Motor neuron (in vitro differentiated cells): ENCODE results near the gene TDRD7. TPM values are rescaled to one million over a fixed set of nuclear protein-coding genes. Genes with fewer than 3 reads are reported as not detected.

Source experiments
- ATAC-seq, 8 experiments: fragments of 200-7000 bp; cut with Tn5 transposase; replicated peaks in 6 of 8; 2 replicates each; pipeline ENCODE4 v1.8.0; 2021; ENCODE audit warnings: mild to moderate bottlenecking in 8 of 8, moderate library complexity in 8 of 8
- H3K27ac ChIP-seq, 2 donors: fragments of 250-450 bp; sonication (Bioruptor Pico); 2 replicates each; pipeline ENCODE4 v1.9.0; 2021; ENCODE audit warnings: antibody characterized with exemption in 2 of 2, mild to moderate bottlenecking in 2 of 2, moderate library complexity in 1 of 2
- H3K4me1 ChIP-seq, 2 donors: fragments of 250-450 bp; sonication (Bioruptor Pico); replicated peaks in 1 of 2; 2 replicates each; pipeline ENCODE4 v1.6.1; 2021; ENCODE audit warnings: antibody characterized with exemption in 2 of 2, mild to moderate bottlenecking in 2 of 2, moderate library complexity in 1 of 2
- H3K4me3 ChIP-seq, 5 donors: fragments of 250-450 bp; sonication (Bioruptor Pico); 2 replicates each; pipeline ENCODE4 v1.9.0; 2021; ENCODE audit warnings: antibody characterized with exemption in 5 of 5, mild to moderate bottlenecking in 5 of 5, moderate library complexity in 4 of 5
- WGBS, 10 experiments: fragments of 450-650 bp; shearing (Covaris generic); methylation state at CpG; one replicate each; pipeline ENCODE4 v1.0.0; 2022; 5-methylcytosine and 5-hydroxymethylcytosine counted together
- in situ Hi-C, 9 experiments: fragments of 400-800 bp; cut with MboI; loops; one replicate each; pipeline ENCODE4 v1.15.0; 2021; ENCODE audit warnings: low sequenced_read_pairs in 9 of 9, low pct_unique_long_range_greater_than_20kb in 2 of 9; ENCODE audit not compliant: unreplicated experiment in 9 of 9
- total RNA-seq, 8 experiments: library from RNA; unstranded; fragments of 300-600 nt; gene quantifications; 2 replicates each; pipeline versions ENCODE4 v1.2.3 to v1.2.4, GENCODE V29; 2022

Gene TDRD7
- total RNA-seq, 8 experiments from 2014 or later = 2.0 to 55.6 (median 4.3) TPM

DNA sequence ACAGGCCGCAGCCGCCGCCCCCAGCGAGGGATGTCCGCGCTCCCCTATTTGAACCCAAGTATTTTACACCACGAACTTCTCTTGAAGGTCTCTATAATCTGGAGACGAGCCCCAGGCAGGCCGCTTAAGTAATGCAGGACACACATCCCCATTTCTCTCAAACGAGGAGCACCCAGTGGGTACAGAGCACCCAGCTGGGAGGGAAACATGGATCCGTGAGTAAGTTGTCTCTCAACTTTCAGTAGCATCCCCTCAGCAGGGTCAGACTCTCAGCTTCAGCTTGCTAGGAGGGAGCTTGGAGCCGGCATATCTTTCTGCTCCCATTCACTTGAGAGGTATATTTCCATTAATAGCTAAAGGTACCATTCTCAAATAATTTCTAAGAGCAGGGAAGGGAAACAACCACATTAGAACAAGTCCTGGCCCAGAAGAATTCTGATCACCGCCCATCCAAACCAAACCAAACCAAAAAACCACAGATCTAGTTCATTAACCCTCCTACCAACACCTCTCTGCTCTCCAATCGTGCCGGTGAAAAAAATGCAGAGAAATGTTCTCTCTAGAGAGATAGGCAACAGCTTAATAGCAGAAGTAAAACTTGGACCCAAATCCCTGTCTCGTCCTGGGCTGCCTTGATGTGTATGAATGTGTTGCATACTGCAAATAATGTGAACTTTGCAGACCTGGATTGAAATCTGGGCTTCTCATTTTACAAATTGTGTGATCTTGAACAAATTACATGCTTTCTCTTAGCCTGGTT is 910 bp downstream of the TDRD7 start:
- peak overlapping the region; percentile 69 to 85 (median 73) for H3K4me3 ChIP-seq
- H3K27ac ChIP-seq = no peak overlapping the region
- peaks cover 0 to 3% of the 10 kb centered on the region in 2 donors for H3K4me1 ChIP-seq
- 0 to 60% (median 17%) methylated on average over 2 to 11 of the region's 16 CpGs; no CpG with 5 or more reads in 2 of the 10 experiments for WGBS, 10 experiments
- in situ Hi-C loops = loop anchor here in 2 of 9 experiments (10.0 to 25.0 kb wide), 2 partner anchors 202 to 551 kb away; partner anchors contain the start of gene ZNF782 (in 1 of the 2)
- ATAC-seq = peak in 3 of 8 experiments; percentile 1 to 5 (median 3)

GRCh38 chr9:97413462-97413861 is 1.6 kb downstream of the TDRD7 start:
- Histone ChIP-seq H3K4me3 (peak overlapping the region in 1 of 5 donors; percentile 73), H3K27ac (no peak overlapping the region), H3K4me1 (peaks cover 0 to 3% of the 10 kb centered on the region in 2 donors)
- ATAC-seq = no peak
- in situ Hi-C loops = loop anchor here in 2 of 9 experiments (10.0 to 25.0 kb wide), 2 partner anchors 201 to 551 kb away; partner anchors contain the start of gene ZNF782 (in 1 of the 2)
- WGBS, 10 experiments = 20 to 88% (median 59%) methylated on average over 1 to 4 of the region's 4 CpGs; no CpG with 5 or more reads in 2 of the 10 experiments

DNA sequence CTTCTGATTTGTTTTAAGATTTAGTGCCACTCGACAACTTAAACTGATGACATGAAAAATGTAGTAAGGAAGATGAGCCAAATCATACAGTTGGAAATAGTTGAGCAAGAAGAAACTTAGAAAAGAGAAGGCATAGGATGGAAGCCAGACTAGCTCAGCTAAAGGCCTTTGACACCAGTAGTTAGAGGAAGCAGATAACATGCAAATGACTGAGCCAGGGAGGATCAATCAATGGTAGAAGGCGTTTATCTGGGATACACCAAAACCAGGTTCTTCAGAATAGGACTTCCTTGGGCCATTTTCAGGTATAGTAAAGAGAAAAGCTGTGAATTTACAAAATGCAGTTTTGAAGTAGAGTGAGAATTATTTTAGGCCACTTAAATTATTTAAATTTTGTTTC is 3.2 kb downstream of the TDRD7 start:
- in situ Hi-C loops = loop anchor here in 2 of 9 experiments (10.0 to 25.0 kb wide), 2 partner anchors 200 to 553 kb away; partner anchors contain the start of gene ZNF782 (in 1 of the 2)
- Histone ChIP-seq H3K4me3 (no peak overlapping the region), H3K27ac (no peak overlapping the region), H3K4me1 (peaks cover 0 to 3% of the 10 kb centered on the region in 2 donors)
- WGBS, 10 experiments = 25 to 100% (median 80%) methylated on average over 1 to 2 of the region's 2 CpGs; no CpG with 5 or more reads in 1 of the 10 experiments
- no peak for ATAC-seq

- 6 to 100% (median 50%) methylated on average over 1 to 3 of the region's 3 CpGs; no CpG with 5 or more reads in 4 of the 10 experiments for WGBS, 10 experiments
- in situ Hi-C loops = loop anchor here in 2 of 9 experiments (10.0 to 25.0 kb wide), 2 partner anchors 196 to 557 kb away; partner anchors contain the start of gene ZNF782 (in 1 of the 2)
- H3K4me1 ChIP-seq = no peaks in the 10 kb centered on the region
- no peak overlapping the region for H3K27ac ChIP-seq
- peak in 3 of 8 experiments; percentile 64 to 85 (median 68) for ATAC-seq
- H3K4me3 ChIP-seq = no peak overlapping the region
These were observed 7.0 kb downstream of the TDRD7 start for GRCh38 chr9:97418880-97419279.

GRCh38 chr9:97419309-97419867 is 7.5 kb downstream of the TDRD7 start:
- in situ Hi-C loops = loop anchor here in 2 of 9 experiments (10.0 to 25.0 kb wide), 2 partner anchors 195 to 557 kb away; partner anchors contain the start of gene ZNF782 (in 1 of the 2)

DNA sequence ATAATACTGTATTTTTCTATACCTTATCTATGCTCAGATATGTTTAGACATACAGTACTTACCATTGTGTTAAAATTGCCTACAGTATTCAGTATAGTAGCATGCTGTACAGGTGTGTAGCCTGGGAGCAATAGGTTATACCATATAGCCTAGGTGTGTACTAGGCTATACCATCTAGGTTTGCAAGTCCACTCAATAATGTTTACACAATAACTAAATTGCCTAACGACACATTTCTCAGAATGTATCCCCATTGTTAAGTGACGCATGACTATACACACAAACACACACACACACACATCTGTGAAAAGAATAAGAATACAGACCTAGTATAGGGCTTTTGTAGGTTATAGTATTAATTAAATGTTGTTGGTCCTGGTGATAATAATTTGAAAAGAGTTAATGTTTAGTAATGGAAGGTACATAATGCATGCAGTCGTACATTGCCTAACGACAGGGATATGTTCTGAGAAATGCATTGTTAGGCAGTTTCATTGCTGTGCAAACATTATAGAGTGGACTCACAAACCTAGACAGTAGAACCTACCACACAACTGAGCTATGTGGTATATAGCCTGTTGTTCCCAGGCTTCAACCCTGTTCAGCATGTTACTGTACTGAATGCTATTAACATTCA is 13.6 kb downstream of the TDRD7 start:
- in situ Hi-C loops = no loop called here
- no peak overlapping the region for H3K4me3 ChIP-seq
- peak in 1 of 8 experiments; percentile 25 for ATAC-seq
- H3K4me1 ChIP-seq = no peaks in the 10 kb centered on the region
- 90 to 100% (median 96%) methylated on average over 1 to 4 of the region's 4 CpGs; no CpG with 5 or more reads in 4 of the 10 experiments for WGBS, 10 experiments
- H3K27ac ChIP-seq = no peak overlapping the region

More at GRCh38 chr9:97419309-97419867, 7.5 kb downstream of the TDRD7 start:
- no peak overlapping the region for H3K4me3 ChIP-seq
- WGBS, 10 experiments = 0 to 72% (median 36%) methylated on average over 1 to 2 of the region's 2 CpGs; no CpG with 5 or more reads in 3 of the 10 experiments
- no peaks in the 10 kb centered on the region for H3K4me1 ChIP-seq
- no peak overlapping the region for H3K27ac ChIP-seq
- peak in 3 of 8 experiments; percentile 25 to 78 (median 58) for ATAC-seq

DNA sequence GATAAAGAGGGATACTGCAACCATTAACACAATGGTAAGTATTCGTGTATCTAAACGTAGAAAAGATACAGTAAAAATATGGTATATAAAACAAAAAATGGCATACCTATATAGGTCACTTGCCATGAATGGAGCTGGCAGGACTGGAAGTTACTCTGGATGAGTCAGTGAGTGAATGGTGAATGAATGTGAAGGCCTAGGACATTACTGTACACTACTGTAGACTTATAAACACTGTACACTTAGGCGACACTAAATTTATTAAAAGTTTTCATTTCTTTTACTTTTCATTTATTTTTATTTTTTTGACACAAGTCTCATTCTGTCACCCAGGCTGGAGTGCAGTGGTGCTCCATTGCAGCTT is 14.1 kb downstream of the TDRD7 start:
- no peak overlapping the region for H3K4me3 ChIP-seq
- 74 to 100% (median 89%) methylated on average over 1 to 3 of the region's 3 CpGs; no CpG with 5 or more reads in 1 of the 10 experiments for WGBS, 10 experiments
- H3K27ac ChIP-seq = no peak overlapping the region
- no peak for ATAC-seq
- in situ Hi-C loops = no loop called here
- no peaks in the 10 kb centered on the region for H3K4me1 ChIP-seq

DNA sequence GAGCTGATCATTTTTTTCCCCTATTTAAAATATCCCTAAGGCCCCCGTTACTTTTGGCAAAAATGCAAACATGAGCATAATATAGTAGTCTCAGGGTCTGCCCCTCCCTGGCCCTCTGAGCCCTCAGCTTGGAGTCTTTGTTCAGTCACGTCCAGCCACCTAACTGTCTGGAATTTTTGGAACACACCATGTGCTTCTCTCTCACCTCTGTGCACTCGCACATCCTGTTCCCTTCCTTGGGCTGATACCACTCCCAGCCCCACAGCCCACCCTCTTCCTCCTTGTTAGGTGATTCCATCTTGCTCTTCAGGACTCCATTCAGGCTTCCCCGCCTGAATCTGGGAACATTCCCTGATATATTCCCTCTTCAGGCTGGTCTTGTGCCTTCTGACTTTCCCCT is 16.0 kb downstream of the TDRD7 start:
- ATAC-seq = no peak

DNA sequence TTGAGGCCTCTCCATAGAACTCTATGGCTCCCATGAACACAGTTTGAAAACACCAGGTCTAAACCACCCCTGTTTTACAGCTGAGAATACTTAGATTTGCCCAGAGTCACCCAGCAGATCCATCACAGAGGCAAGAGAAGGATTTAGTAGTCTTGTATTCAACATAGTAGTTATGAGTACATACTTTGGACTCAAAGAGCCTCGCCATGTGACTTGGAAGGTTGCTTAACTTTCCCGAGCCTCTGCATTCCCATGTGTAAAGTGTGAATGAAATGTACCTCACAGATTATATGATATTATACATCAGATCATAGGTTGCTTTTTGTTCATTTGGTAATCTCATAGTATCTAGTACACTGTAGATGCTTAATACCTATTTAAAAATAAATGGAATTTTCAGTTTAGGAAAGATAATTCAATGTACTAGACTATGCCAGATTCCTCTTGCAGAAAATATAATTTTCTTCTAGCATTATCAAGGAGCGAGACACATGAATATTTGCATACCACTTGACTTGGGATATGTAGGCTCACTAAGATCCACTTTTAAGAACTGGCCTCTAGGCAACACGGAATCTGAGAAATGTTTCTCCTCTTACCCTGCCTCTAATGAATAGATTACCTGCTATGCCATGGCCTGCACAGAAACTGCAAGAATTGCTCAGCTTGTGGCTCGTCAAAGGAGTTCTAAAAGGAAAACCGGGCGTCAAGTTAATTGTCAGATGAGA is 18.6 kb downstream of the TDRD7 start:
- WGBS, 10 experiments = 19 to 100% (median 90%) methylated on average over 1 to 7 of the region's 7 CpGs
- in situ Hi-C loops = no loop called here
- H3K4me1 ChIP-seq = no peaks in the 10 kb centered on the region
- H3K4me3 ChIP-seq = no peak overlapping the region
- H3K27ac ChIP-seq = no peak overlapping the region
- ATAC-seq = peak in 3 of 8 experiments; percentile 54 to 78 (median 60)

More for the DNA sequence above, 16.0 kb downstream of the TDRD7 start:
- in situ Hi-C loops = no loop called here
- no peak overlapping the region for H3K4me3 ChIP-seq
- WGBS, 10 experiments = 18 to 90% (median 77%) methylated on average over 1 to 4 of the region's 4 CpGs; no CpG with 5 or more reads in 1 of the 10 experiments
- no peaks in the 10 kb centered on the region for H3K4me1 ChIP-seq
- no peak overlapping the region for H3K27ac ChIP-seq

DNA sequence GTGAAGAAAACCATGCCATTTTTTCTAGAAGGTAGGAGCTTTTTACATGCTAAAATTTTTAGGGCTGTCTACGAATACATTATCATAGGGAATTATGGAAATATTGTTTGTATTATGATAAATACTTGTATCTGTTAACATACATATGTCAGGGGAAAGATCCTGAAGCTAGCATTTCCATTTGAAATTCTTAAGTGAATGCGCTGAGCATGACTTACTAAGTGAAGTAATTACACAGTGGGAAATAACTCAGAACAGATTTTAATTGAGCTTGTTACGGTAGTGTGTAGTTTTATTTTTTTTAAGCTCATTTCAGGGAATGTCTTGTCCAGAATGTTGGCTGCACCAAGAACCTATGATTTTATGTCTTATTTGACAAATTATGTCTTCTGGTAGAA is 19.1 kb downstream of the TDRD7 start:
- WGBS, 10 experiments = 0 to 96% (median 75%) methylated on average over 1 to 3 of the region's 3 CpGs
- H3K27ac ChIP-seq = no peak overlapping the region
- no peaks in the 10 kb centered on the region for H3K4me1 ChIP-seq
- in situ Hi-C loops = no loop called here
- no peak overlapping the region for H3K4me3 ChIP-seq
- peak in 3 of 8 experiments; percentile 11 to 71 (median 28) for ATAC-seq

DNA sequence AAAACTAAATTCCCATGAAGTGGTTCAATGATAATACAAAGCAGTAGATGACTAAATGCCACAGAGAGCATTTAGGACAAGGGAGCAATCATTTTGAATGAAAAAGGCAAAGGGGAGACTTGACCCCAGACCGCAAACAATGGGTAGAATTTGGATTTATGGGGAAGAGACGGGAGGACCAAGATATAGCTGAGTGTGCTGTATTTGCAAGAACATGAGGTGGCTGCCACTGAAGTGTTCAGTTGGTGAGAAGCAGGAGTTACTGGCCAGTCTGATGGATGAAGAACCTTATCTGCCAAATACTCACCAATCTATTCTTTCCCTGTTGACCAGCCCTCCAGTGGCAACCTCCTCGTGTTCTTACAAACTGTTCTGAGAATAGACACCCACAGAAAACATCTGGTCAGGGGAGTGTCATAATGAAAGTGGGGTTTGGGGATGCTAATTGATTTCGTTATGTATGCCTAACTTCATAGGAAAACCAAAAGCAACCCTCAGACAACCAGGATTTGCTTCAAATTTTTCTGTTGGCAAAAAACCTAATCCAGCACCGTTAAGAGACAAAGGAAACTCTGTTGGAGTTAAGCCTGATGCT is 19.8 kb downstream of the TDRD7 start:
- Histone ChIP-seq H3K4me3 (no peak overlapping the region), H3K27ac (no peak overlapping the region), H3K4me1 (no peaks in the 10 kb centered on the region)
- in situ Hi-C loops = no loop called here
- peak in 2 of 8 experiments; percentile 32 to 47 for ATAC-seq
- WGBS, 10 experiments = 43 to 89% (median 70%) methylated on average over 2 to 5 of the region's 5 CpGs; no CpG with 5 or more reads in 1 of the 10 experiments
